ENCODE results near the gene SIGLEC8.

GRCh38 chr19:51476164-51476563 lies 17.9 kb upstream of the SIGLEC8 start:
- TF ChIP-seq SUZ12 (IDR thresholded peaks at IDR 0.05; ENCODE audit: extremely low read depth, insufficient read depth, insufficient read length), result no peak
- TF ChIP-seq ZNF274 (IDR thresholded peaks at IDR 0.05; ENCODE audit: low read depth, low read length), result no peak
- no peak for TF ChIP-seq YY1 (IDR thresholded peaks at IDR 0.05; ENCODE audit: insufficient read depth, insufficient read length)

All from NT2/D1 (cell line).